ENCODE measurements around the gene MLST8. TPM values are rescaled to one million over a fixed set of nuclear protein-coding genes. Genes with fewer than 3 reads are reported as not detected.

The MLST8 gene
- total and polyA plus RNA-seq, 2 donors (not counting 3 experiments of a cell fraction or from before 2014, with no cell fraction given): 36.9 to 129 TPM

DNA sequence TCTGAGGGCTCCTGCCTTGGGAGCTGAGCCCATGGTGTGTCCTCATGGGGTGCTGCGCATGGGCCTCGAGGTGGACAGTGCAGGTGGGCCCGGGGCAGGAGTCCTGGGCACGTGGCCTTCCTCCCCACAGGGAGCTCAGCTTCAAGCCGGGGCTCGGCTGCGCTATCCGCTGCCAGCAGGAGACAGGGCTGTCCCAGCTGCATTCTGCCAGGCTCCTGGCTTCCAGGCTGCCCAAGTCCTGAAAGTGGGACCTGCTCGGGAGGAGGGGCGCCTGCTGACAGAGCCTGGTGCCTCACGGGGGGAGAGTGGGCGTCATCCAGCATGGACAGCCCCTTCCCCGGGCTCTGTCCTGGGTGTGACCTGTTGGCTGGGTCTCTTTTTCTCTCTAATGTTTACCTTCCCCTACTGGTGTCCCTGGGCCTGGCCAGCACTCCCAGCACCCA, 42.6 kb upstream of the MLST8 start:
- intact Hi-C loops (cut with micrococcal nuclease): no loop called here

More for the DNA sequence above, 42.6 kb upstream of the MLST8 start:
- Histone ChIP-seq H3K9me3 (replicated peaks; ENCODE audit: control insufficient read depth, insufficient read depth, low read length) (no peaks in the 10 kb centered on the region), H2AFZ (ENCODE audit: low read depth, low read length) (no peak overlapping the region), H3K4me3 (replicated peaks in 1 of 3; ENCODE audit: insufficient read depth in 1 of 3, low read depth in 1 of 3, low read length in 3 of 3) (no peak overlapping the region), H4K20me1 (replicated peaks; ENCODE audit: control insufficient read depth, extremely low read depth, insufficient read depth, low read length) (no peaks in the 10 kb centered on the region), H3K36me3 (ENCODE audit: control insufficient read depth in 2 of 2, extremely low read depth in 1 of 2, insufficient read depth in 2 of 2, low read length in 2 of 2) (peaks cover 0 to 23% of the 10 kb centered on the region in 2 experiments), H3K27ac (ENCODE audit: insufficient read depth, low read depth, low read length) (no peak overlapping the region), H3K9me1 (replicated peaks; ENCODE audit: control insufficient read depth, extremely low read depth, insufficient read depth, low read length) (no peaks in the 10 kb centered on the region), H3K4me2 (ENCODE audit: insufficient read depth, low read length) (no peak overlapping the region), H3K27me3 (ENCODE audit: control insufficient read depth in 2 of 2, insufficient read depth in 2 of 2, low read length in 2 of 2) (no peaks in the 10 kb centered on the region), H3K4me1 (ENCODE audit: control insufficient read depth, extremely low read depth, insufficient read depth, low read length) (peaks cover 22% of the 10 kb centered on the region), H3K9ac (replicated peaks; ENCODE audit: extremely low read depth, insufficient read depth, low read length) (no peak overlapping the region), H3K79me2 (ENCODE audit: control insufficient read depth, insufficient read depth, low read length) (peaks cover 75% of the 10 kb centered on the region)
- dilution Hi-C loops (cut with MboI; ENCODE audit: extremely low pct_ligation_motif_present, low sequenced_read_pairs): loop anchor here (25.0 kb wide), 1 partner anchor 125 kb away; the partner anchor contains the start of genes NHERF2, NTHL1 and TSC2
- TF ChIP-seq MYC (IDR thresholded peaks at IDR 0.05; ENCODE audit: low read depth, low read length): no peak
- no peak for TF ChIP-seq POLR2A (IDR thresholded peaks at IDR 0.05; ENCODE audit: low read depth, low read length)
- TF ChIP-seq, protein P1, sequence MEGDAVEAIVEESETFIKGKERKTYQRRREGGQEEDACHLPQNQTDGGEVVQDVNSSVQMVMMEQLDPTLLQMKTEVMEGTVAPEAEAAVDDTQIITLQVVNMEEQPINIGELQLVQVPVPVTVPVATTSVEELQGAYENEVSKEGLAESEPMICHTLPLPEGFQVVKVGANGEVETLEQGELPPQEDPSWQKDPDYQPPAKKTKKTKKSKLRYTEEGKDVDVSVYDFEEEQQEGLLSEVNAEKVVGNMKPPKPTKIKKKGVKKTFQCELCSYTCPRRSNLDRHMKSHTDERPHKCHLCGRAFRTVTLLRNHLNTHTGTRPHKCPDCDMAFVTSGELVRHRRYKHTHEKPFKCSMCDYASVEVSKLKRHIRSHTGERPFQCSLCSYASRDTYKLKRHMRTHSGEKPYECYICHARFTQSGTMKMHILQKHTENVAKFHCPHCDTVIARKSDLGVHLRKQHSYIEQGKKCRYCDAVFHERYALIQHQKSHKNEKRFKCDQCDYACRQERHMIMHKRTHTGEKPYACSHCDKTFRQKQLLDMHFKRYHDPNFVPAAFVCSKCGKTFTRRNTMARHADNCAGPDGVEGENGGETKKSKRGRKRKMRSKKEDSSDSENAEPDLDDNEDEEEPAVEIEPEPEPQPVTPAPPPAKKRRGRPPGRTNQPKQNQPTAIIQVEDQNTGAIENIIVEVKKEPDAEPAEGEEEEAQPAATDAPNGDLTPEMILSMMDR (IDR thresholded peaks at IDR 0.05; ENCODE audit: extremely low read depth in 1 of 2, insufficient read depth in 1 of 2, low read depth in 1 of 2, low read length in 2 of 2): no peak
- TF ChIP-seq GATA2 (IDR thresholded peaks at IDR 0.05; ENCODE audit: insufficient read depth, insufficient read length, low read depth, low read length): no peak
- no peak for TF ChIP-seq EZH2 (IDR thresholded peaks at IDR 0.05; ENCODE audit: borderline replicate concordance, low read depth, low read length, severe bottlenecking)
- TF ChIP-seq POLR2AphosphoS5 (IDR thresholded peaks at IDR 0.05; ENCODE audit: insufficient read depth, low read depth, low read length): no peak
- no peak for TF ChIP-seq FOS (IDR thresholded peaks at IDR 0.05; ENCODE audit: borderline replicate concordance, insufficient read depth, low read length)
- TF ChIP-seq JUN (IDR thresholded peaks at IDR 0.05; ENCODE audit: borderline replicate concordance, insufficient read depth, insufficient read length, low read depth): no peak
- TF ChIP-seq, protein P2, sequence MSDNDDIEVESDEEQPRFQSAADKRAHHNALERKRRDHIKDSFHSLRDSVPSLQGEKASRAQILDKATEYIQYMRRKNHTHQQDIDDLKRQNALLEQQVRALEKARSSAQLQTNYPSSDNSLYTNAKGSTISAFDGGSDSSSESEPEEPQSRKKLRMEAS (IDR thresholded peaks at IDR 0.05; ENCODE audit: insufficient read depth, insufficient read length): no peak
- CTCF ChIA-PET: no interaction called here
- no TSS peak for BruUV-seq (replicated peaks)
- FAIRE-seq (no peak), DNase-seq (ENCODE audit: low read depth, low spot score) (no peak)
- POLR2A ChIA-PET: no interaction called here

Measured in endothelial cell of umbilical vein (primary cell).